Osteocyte (in vitro differentiated cells): ENCODE measurements around the gene SUSD3. TPM values are rescaled to one million over a fixed set of nuclear protein-coding genes. Genes with fewer than 3 reads are reported as not detected.

Source experiments
- DNase-seq: peaks from one replicate; pipeline ENCODE4 v3.0.0; 2021; ENCODE audit warnings: mixed read lengths; ENCODE audit not compliant: unreplicated experiment; ENCODE audit errors: extremely low spot score
- H3K27ac Mint-ChIP-seq: one replicate; pipeline ENCODE4 v1.8.0; 2021; ENCODE audit warnings: mild to moderate bottlenecking, mixed read lengths; ENCODE audit not compliant: unreplicated experiment
- H3K27me3 Mint-ChIP-seq: one replicate; pipeline ENCODE4 v1.8.0; 2021; ENCODE audit warnings: mixed read lengths; ENCODE audit not compliant: unreplicated experiment
- H3K36me3 Mint-ChIP-seq: one replicate; pipeline ENCODE4 v1.8.0; 2021; ENCODE audit warnings: mixed read lengths; ENCODE audit not compliant: unreplicated experiment
- H3K4me1 Mint-ChIP-seq: one replicate; pipeline ENCODE4 v1.8.0; 2021; ENCODE audit warnings: mixed read lengths; ENCODE audit not compliant: unreplicated experiment
- H3K4me3 Mint-ChIP-seq: one replicate; pipeline ENCODE4 v1.8.0; 2021; ENCODE audit warnings: mild to moderate bottlenecking, moderate library complexity, mixed read lengths; ENCODE audit not compliant: unreplicated experiment
- H3K9me3 Mint-ChIP-seq: one replicate; pipeline ENCODE4 v1.8.0; 2021; ENCODE audit warnings: mixed read lengths; ENCODE audit not compliant: unreplicated experiment
- total RNA-seq: library from RNA; stranded (reverse); gene quantifications from 2 replicates; pipeline ENCODE4 v1.2.1, GENCODE V29; 2021
- TF ChIP-seq, protein P1 (sequence below): fragments of 200-600 bp; sonication (generic); IDR thresholded peaks from 2 replicates; pipeline ENCODE4 v1.5.0; 2021; ENCODE audit warnings: antibody characterized with exemption, mild to moderate bottlenecking, moderate library complexity

The SUSD3 gene
- total RNA-seq, 1 donor from 2014 or later, result not detected

DNA sequence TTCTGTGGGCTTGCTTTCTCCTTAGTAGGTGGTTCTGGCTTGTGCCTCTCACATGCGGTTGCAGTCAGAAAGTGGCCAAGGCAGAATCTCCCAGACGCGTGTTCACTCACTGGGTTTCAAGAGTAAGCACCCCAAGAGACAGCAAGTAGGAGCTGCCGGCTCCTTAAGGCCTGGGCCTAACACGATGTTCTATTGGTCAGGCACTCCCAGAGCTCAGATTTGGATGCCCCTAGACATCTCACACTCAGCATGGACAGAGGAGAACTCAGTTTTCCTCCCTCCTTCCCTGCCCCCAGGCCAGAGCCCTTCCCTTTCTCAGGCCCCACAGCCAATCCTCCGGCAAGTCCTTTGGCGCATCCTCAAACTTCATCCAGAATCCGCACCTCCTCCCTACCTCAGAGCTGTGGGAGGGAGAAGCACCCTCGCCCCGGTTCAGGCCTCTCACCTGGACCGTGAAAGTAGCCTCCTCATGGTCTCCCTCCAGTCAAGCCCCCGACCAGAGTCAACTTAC lies 31.0 kb downstream of the SUSD3 start:
- Mint-ChIP-seq H3K9me3 (peaks cover 5% of the 10 kb centered on the region), H3K4me1 (peaks cover 8% of the 10 kb centered on the region), H3K27ac (no peak overlapping the region), H3K27me3 (no peaks in the 10 kb centered on the region), H3K36me3 (peaks cover 2% of the 10 kb centered on the region), H3K4me3 (no peak overlapping the region)
- TF ChIP-seq, protein P1, sequence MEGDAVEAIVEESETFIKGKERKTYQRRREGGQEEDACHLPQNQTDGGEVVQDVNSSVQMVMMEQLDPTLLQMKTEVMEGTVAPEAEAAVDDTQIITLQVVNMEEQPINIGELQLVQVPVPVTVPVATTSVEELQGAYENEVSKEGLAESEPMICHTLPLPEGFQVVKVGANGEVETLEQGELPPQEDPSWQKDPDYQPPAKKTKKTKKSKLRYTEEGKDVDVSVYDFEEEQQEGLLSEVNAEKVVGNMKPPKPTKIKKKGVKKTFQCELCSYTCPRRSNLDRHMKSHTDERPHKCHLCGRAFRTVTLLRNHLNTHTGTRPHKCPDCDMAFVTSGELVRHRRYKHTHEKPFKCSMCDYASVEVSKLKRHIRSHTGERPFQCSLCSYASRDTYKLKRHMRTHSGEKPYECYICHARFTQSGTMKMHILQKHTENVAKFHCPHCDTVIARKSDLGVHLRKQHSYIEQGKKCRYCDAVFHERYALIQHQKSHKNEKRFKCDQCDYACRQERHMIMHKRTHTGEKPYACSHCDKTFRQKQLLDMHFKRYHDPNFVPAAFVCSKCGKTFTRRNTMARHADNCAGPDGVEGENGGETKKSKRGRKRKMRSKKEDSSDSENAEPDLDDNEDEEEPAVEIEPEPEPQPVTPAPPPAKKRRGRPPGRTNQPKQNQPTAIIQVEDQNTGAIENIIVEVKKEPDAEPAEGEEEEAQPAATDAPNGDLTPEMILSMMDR, result no peak
- peak; percentile 73 for DNase-seq

DNA sequence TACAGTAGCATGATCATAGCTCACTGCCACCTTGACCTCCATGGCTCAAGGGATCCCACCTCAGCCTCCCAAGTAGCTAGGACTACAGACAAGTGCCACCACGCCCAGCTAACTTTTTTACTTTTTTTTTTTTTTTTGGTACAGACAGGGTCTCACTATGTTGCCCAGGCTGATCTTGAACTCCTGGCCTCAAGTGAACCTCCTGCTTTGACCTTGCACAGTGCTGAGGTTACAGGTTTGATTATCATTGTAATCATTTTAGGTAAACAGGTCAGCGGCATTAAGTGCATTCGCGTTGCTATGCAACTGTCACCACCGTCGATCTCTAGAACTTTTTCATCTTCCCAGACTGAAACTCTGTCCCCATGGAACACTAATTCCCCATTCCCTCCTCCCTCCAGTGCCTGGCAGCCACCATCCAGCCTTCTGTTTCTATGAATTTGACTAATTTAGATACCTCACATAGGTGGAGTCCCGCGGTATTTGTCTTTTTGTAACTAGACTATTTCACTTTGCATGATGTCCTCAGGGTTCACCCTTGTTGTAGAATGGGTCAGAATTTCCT lies 31.7 kb downstream of the SUSD3 start:
- no peak overlapping the region for H3K4me3 Mint-ChIP-seq
- peak; percentile 23 for DNase-seq
- peaks cover 12% of the 10 kb centered on the region for H3K4me1 Mint-ChIP-seq
- peaks cover 5% of the 10 kb centered on the region for H3K9me3 Mint-ChIP-seq
- H3K27me3 Mint-ChIP-seq, result no peaks in the 10 kb centered on the region
- H3K36me3 Mint-ChIP-seq, result peaks cover 2% of the 10 kb centered on the region
- H3K27ac Mint-ChIP-seq, result no peak overlapping the region
- TF ChIP-seq, protein P1, result no peak

DNA sequence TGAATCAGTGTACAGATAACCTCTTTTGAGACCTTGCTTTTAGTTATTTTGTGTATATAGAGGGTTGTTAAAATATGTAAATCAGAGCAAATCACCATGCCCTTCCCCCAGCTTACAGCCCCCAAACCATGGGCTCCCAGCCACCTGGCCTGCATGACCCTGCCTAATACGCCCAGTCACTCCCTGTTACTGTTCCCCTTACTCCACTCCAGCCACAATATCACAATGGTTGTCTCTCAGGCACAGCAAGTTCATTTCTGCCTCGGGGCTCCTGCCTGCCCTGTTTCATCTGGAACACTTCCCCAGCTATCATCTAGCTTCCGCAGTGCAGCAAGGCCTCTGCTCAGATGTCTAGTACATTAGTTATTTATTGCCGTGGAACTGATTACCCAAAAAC lies 32.6 kb downstream of the SUSD3 start:
- peak; percentile 21 for DNase-seq

DNA sequence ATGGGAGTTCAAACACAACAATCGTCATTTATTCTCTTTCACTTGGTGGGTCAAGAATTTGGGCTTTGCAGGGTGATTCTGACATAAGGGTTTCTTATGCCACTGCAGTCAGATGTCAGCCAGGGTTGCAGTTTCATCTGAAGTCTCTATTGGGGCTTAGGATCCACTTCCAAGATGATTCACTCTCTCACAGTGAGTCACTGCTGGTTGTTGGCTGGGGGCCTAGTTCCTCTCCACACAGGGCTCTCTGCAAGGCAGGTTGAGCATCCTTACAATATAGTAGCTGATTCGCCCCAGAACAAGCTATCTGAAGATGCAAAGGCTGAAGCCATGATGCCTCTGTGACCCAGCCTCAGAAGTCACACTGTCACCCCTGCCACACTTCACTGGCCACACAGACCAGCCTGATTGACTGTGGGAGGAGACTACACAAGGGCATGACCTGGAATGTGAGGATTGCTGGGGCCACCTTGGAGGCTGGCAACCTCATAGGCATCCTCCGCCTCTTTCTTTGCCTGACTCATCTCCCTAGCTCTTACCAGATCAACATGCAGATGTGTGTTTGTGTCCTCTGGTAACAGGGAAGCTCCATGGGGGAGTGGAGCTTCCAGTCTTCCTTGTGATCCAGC lies 33.1 kb downstream of the SUSD3 start:
- Mint-ChIP-seq H3K9me3 (peaks cover 5% of the 10 kb centered on the region), H3K27ac (no peak overlapping the region), H3K36me3 (peaks cover 2% of the 10 kb centered on the region), H3K4me3 (no peak overlapping the region), H3K27me3 (no peaks in the 10 kb centered on the region), H3K4me1 (peaks cover 13% of the 10 kb centered on the region)
- TF ChIP-seq, protein P1, result no peak
- peak; percentile 73 for DNase-seq

More for the DNA sequence above, 32.6 kb downstream of the SUSD3 start:
- TF ChIP-seq, protein P1, result no peak
- Mint-ChIP-seq H3K4me1 (peaks cover 13% of the 10 kb centered on the region), H3K9me3 (peaks cover 5% of the 10 kb centered on the region), H3K4me3 (no peak overlapping the region), H3K36me3 (peaks cover 2% of the 10 kb centered on the region), H3K27me3 (no peaks in the 10 kb centered on the region), H3K27ac (no peak overlapping the region)

DNA sequence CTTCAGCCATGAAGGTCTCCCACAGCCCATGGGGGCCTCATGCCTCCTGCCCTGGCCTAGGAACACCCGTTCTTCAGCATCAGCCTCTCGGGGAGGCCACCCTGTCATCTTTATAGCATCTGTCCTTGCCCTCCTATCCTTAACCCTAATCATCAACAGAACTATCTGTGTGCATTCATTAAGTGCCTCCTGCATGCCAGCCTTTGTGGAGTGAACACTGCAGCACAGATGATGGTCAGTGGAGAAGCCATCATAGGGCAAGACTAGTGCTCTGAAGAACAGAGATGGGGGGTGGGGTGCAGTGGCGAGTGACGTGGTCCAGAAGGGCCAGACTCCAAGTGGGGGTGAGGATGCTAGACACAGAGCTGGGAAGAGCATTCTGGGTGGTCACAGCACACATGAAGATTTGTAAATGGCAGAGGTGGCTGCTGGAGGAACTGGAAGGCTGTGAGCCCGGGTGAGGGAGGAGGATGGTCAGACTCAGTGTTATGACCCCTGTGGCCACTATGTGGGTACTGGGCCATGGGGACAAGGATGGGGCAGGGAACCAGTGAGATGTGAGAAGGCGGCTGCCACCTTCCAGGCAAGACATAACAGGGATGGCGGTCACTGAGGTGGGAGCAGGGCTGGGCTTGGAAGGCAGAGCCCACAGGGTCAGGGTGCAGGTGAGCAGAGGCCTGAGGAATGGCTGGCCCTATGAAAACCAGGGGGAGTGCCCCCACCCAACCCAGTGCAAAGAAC lies 33.9 kb downstream of the SUSD3 start:
- TF ChIP-seq, protein P1, result no peak
- DNase-seq, result peak; percentile 76
- Mint-ChIP-seq H3K4me3 (no peak overlapping the region), H3K9me3 (peaks cover 5% of the 10 kb centered on the region), H3K36me3 (peaks cover 2% of the 10 kb centered on the region), H3K27me3 (no peaks in the 10 kb centered on the region), H3K27ac (peak overlapping the region; percentile 15), H3K4me1 (peaks cover 18% of the 10 kb centered on the region)
